WTC11 (cell line): ENCODE measurements around the gene GPS2. TPM values are rescaled to one million over a fixed set of nuclear protein-coding genes. Genes with fewer than 3 reads are reported as not detected.

Source experiments
- ATAC-seq: fragments of 200-7000 bp; cut with Tn5 transposase; 2 replicates; pipeline ENCODE4 v1.10.0; 2021; ENCODE audit warnings: mild to moderate bottlenecking, moderate library complexity
- CTCF ChIA-PET: fragments of 300-600 bp; sonication (Branson Sonifier 250); formaldehyde crosslinking; loops from one replicate; lab custom pipeline; 2021; ENCODE audit warnings: antibody characterized with exemption; lab: Charles Lee
- POLR2A ChIA-PET: fragments of 350-600 bp; sonication (Branson Sonifier 250); formaldehyde crosslinking; loops from one replicate; lab custom pipeline; 2021; ENCODE audit warnings: antibody characterized with exemption; lab: Charles Lee
- DNase-seq: peaks from one replicate; pipeline ENCODE4 v3.0.0; 2021; ENCODE audit warnings: low spot score
- H3K27ac Mint-ChIP-seq: 2 replicates; pipeline ENCODE4 v1.8.0; 2021; ENCODE audit warnings: mixed read lengths
- H3K27me3 Mint-ChIP-seq: 2 replicates; pipeline ENCODE4 v1.8.0; 2021; ENCODE audit warnings: low read depth, mild to moderate bottlenecking, moderate library complexity, mixed read lengths
- H3K36me3 Mint-ChIP-seq: 2 replicates; pipeline ENCODE4 v1.8.0; 2021; ENCODE audit warnings: mixed read lengths
- H3K4me1 Mint-ChIP-seq: 2 replicates; pipeline ENCODE4 v1.8.0; 2022; ENCODE audit warnings: mixed read lengths
- H3K4me3 Mint-ChIP-seq: 2 replicates; pipeline ENCODE4 v1.8.0; 2021; ENCODE audit warnings: mild to moderate bottlenecking, moderate library complexity, mixed read lengths
- H3K9me3 Mint-ChIP-seq: 2 replicates; pipeline ENCODE4 v1.8.0; 2021; ENCODE audit warnings: mixed read lengths
- ETV6 ChIP-seq: sonication (generic); formaldehyde crosslinking; IDR thresholded peaks from 2 replicates; pipeline ENCODE4 v1.8.1; 2022; ENCODE audit warnings: mild to moderate bottlenecking, missing genetic modification reagents
- JAZF1 ChIP-seq: fragments of 250-450 bp; sonication (Bioruptor Pico); IDR thresholded peaks from 2 replicates; pipeline ENCODE4 v1.9.0; 2021; ENCODE audit warnings: moderate library complexity, mild to moderate bottlenecking, inconsistent platforms
- JUN ChIP-seq: sonication (generic); formaldehyde crosslinking; IDR thresholded peaks from 2 replicates; pipeline ENCODE4 v1.8.0; 2023; ENCODE audit warnings: mild to moderate bottlenecking, missing genetic modification reagents
- NFATC4 ChIP-seq: fragments of 250-450 bp; sonication (Bioruptor Pico); IDR thresholded peaks from 2 replicates; pipeline ENCODE4 v1.9.0; 2021; ENCODE audit warnings: mild to moderate bottlenecking
- NR3C1 ChIP-seq: sonication (generic); formaldehyde crosslinking; conservative IDR thresholded peaks from 2 replicates; pipeline ENCODE4 v1.8.1; 2023; ENCODE audit warnings: low read depth, mild to moderate bottlenecking, missing genetic modification reagents
- OVOL2 ChIP-seq: fragments of 250-450 bp; sonication (Bioruptor Pico); IDR thresholded peaks from 2 replicates; pipeline ENCODE4 v1.9.0; 2021; ENCODE audit warnings: mild to moderate bottlenecking, borderline replicate concordance
- SMAD4 ChIP-seq: sonication (generic); formaldehyde crosslinking; IDR thresholded peaks from 2 replicates; pipeline ENCODE4 v1.8.0; 2022; ENCODE audit warnings: mild to moderate bottlenecking, missing genetic modification reagents
- TP53 ChIP-seq: sonication (generic); formaldehyde crosslinking; IDR thresholded peaks from 2 replicates; pipeline ENCODE4 v1.8.1; 2023; ENCODE audit warnings: mild to moderate bottlenecking, missing genetic modification reagents
- total RNA-seq: library from RNA; stranded (reverse); gene quantifications from 3 replicates; pipeline ENCODE4 v1.2.3, GENCODE V29; 2021
- TF ChIP-seq, protein P1 (sequence below): fragments of 250-450 bp; sonication (Bioruptor Pico); IDR thresholded peaks from 2 replicates; pipeline ENCODE4 v1.9.0; 2021; ENCODE audit warnings: mild to moderate bottlenecking
- TF ChIP-seq, protein P2 (sequence below): sonication (generic); formaldehyde crosslinking; IDR thresholded peaks from 2 replicates; pipeline ENCODE4 v1.8.1; 2023; ENCODE audit warnings: mild to moderate bottlenecking, moderate library complexity, missing genetic modification reagents
- TF ChIP-seq, protein P3 (sequence below): sonication (generic); formaldehyde crosslinking; IDR thresholded peaks from 2 replicates; pipeline ENCODE4 v1.8.0; 2022; ENCODE audit warnings: mild to moderate bottlenecking, missing genetic modification reagents
- TF ChIP-seq, protein P4 (sequence below): sonication (generic); formaldehyde crosslinking; IDR thresholded peaks from 2 replicates; pipeline ENCODE4 v1.8.1; 2023; ENCODE audit warnings: mild to moderate bottlenecking, missing genetic modification reagents, moderate library complexity
- TF ChIP-seq, protein P5 (sequence below): fragments of 250-450 bp; sonication (Bioruptor Pico); conservative IDR thresholded peaks from 2 replicates; pipeline ENCODE4 v1.9.0; 2021; ENCODE audit warnings: mild to moderate bottlenecking
- TF ChIP-seq, protein P6 (sequence below): fragments of 250-450 bp; sonication (Bioruptor Pico); IDR thresholded peaks from 2 replicates; pipeline ENCODE4 v1.9.0; 2021; ENCODE audit warnings: moderate library complexity, mild to moderate bottlenecking, inconsistent platforms, borderline replicate concordance
- TF ChIP-seq, protein P7 (sequence below): sonication (generic); formaldehyde crosslinking; IDR thresholded peaks from 2 replicates; pipeline ENCODE4 v1.8.0; 2022; ENCODE audit warnings: mild to moderate bottlenecking, missing genetic modification reagents
- TF ChIP-seq, protein P8 (sequence below): sonication (generic); formaldehyde crosslinking; IDR thresholded peaks from 2 replicates; pipeline ENCODE4 v1.8.0; 2023; ENCODE audit warnings: missing genetic modification reagents, mild to moderate bottlenecking, borderline replicate concordance

The GPS2 gene
- total RNA-seq, 1 experiment from 2014 or later: 55.9 TPM

DNA sequence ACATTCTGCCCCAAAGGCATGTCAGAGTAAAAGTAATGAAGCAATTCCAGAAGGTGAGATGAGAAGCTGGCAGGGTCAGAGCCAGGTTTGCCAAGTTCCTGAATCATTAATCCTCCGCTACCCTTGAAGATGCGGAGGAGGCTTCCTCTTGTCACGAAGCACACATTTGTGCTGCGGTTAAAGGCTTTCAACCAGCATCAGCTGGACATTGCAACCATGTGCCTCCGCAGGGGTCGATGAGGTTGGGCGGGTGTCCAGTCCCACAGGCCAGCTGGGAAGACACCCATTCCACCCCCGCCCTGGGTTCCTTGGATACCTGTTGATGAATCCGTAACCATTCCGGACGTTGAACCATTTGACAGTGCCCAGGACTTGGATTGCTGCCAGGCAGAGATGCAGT lies 22.0 kb downstream of the GPS2 start (continued):
- TF ChIP-seq, protein P1, sequence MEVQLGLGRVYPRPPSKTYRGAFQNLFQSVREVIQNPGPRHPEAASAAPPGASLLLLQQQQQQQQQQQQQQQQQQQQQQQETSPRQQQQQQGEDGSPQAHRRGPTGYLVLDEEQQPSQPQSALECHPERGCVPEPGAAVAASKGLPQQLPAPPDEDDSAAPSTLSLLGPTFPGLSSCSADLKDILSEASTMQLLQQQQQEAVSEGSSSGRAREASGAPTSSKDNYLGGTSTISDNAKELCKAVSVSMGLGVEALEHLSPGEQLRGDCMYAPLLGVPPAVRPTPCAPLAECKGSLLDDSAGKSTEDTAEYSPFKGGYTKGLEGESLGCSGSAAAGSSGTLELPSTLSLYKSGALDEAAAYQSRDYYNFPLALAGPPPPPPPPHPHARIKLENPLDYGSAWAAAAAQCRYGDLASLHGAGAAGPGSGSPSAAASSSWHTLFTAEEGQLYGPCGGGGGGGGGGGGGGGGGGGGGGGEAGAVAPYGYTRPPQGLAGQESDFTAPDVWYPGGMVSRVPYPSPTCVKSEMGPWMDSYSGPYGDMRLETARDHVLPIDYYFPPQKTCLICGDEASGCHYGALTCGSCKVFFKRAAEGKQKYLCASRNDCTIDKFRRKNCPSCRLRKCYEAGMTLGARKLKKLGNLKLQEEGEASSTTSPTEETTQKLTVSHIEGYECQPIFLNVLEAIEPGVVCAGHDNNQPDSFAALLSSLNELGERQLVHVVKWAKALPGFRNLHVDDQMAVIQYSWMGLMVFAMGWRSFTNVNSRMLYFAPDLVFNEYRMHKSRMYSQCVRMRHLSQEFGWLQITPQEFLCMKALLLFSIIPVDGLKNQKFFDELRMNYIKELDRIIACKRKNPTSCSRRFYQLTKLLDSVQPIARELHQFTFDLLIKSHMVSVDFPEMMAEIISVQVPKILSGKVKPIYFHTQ (CRISPR knock-in tag): no peak
- no peak for TF ChIP-seq NR3C1

DNA sequence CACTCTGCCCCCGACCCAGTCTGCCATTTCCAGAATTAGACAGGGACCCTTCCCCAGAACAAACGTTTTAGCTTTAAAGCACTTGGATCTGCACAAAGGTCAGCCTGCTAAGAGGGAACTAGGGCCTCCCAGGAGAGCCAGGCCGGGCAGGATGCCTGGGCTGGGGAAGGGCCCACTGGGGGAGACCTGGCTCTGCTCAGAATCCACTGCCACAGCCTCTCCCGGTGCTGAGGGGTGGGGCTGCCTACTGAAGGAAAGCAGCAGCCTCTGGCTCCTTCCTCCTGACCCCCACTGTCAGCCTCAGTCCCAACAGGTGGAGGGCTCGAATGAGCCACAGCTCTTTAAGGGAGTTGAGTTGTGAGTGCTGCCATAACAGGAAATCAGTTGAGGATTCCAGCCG lies 22.4 kb downstream of the GPS2 start:
- no peak overlapping the region for H3K4me3 Mint-ChIP-seq
- H3K27me3 Mint-ChIP-seq: peaks cover 52% of the 10 kb centered on the region
- no peak for DNase-seq
- no peak for ATAC-seq
- no peak overlapping the region for H3K27ac Mint-ChIP-seq
- no peaks in the 10 kb centered on the region; the same call in 1 of the 2 replicates for H3K36me3 Mint-ChIP-seq
- TF ChIP-seq, protein P2, sequence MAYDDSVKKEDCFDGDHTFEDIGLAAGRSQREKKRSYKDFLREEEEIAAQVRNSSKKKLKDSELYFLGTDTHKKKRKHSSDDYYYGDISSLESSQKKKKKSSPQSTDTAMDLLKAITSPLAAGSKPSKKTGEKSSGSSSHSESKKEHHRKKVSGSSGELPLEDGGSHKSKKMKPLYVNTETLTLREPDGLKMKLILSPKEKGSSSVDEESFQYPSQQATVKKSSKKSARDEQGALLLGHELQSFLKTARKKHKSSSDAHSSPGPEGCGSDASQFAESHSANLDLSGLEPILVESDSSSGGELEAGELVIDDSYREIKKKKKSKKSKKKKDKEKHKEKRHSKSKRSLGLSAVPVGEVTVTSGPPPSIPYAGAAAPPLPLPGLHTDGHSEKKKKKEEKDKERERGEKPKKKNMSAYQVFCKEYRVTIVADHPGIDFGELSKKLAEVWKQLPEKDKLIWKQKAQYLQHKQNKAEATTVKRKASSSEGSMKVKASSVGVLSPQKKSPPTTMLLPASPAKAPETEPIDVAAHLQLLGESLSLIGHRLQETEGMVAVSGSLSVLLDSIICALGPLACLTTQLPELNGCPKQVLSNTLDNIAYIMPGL (CRISPR knock-in tag): no peak
- TF ChIP-seq, protein P3, sequence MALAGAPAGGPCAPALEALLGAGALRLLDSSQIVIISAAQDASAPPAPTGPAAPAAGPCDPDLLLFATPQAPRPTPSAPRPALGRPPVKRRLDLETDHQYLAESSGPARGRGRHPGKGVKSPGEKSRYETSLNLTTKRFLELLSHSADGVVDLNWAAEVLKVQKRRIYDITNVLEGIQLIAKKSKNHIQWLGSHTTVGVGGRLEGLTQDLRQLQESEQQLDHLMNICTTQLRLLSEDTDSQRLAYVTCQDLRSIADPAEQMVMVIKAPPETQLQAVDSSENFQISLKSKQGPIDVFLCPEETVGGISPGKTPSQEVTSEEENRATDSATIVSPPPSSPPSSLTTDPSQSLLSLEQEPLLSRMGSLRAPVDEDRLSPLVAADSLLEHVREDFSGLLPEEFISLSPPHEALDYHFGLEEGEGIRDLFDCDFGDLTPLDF (CRISPR knock-in tag): no peak
- TF ChIP-seq TP53 (CRISPR knock-in tag): no peak
- TF ChIP-seq, protein P4, sequence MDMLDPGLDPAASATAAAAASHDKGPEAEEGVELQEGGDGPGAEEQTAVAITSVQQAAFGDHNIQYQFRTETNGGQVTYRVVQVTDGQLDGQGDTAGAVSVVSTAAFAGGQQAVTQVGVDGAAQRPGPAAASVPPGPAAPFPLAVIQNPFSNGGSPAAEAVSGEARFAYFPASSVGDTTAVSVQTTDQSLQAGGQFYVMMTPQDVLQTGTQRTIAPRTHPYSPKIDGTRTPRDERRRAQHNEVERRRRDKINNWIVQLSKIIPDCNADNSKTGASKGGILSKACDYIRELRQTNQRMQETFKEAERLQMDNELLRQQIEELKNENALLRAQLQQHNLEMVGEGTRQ (CRISPR knock-in tag): no peak
- TF ChIP-seq SMAD4 (CRISPR knock-in tag): no peak
- TF ChIP-seq, protein P5, sequence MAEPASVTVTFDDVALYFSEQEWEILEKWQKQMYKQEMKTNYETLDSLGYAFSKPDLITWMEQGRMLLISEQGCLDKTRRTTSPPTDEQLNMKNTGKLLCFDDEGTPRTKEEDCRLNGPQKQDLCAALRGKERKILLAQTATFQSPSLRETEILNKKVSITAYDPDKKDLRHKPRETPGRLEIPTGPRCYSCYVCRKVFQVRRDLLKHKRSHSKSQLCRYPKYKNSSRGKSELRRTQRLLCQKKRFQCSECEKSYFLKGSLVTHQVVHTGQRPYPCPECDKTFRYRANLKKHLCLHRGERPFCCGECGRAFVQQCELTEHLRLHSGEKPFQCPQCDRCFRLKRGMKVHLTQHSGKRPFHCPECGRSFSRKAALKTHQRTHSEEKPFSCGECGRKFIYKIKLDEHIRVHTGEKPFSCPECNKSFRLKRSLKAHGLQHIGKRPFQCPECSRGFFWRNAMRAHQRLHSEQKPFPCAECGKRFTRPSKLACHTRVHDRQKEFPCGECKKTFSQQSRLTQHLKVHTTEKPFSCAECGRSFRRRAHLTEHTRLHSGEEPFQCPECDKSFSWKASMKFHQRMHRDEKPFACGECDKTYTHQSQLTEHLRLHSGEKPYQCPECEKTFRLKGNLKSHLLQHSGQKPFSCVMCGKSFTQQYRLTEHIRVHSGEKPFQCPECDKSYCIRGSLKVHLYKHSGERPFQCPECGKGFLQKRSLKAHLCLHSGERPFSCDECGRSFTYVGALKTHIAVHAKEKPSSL (CRISPR knock-in tag): no peak
- TF ChIP-seq, protein P6, sequence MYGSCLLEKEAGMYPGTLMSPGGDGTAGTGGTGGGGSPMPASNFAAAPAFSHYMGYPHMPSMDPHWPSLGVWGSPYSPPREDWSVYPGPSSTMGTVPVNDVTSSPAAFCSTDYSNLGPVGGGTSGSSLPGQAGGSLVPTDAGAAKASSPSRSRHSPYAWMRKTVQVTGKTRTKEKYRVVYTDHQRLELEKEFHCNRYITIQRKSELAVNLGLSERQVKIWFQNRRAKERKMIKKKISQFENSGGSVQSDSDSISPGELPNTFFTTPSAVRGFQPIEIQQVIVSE (CRISPR knock-in tag): no peak
- TF ChIP-seq, protein P7, sequence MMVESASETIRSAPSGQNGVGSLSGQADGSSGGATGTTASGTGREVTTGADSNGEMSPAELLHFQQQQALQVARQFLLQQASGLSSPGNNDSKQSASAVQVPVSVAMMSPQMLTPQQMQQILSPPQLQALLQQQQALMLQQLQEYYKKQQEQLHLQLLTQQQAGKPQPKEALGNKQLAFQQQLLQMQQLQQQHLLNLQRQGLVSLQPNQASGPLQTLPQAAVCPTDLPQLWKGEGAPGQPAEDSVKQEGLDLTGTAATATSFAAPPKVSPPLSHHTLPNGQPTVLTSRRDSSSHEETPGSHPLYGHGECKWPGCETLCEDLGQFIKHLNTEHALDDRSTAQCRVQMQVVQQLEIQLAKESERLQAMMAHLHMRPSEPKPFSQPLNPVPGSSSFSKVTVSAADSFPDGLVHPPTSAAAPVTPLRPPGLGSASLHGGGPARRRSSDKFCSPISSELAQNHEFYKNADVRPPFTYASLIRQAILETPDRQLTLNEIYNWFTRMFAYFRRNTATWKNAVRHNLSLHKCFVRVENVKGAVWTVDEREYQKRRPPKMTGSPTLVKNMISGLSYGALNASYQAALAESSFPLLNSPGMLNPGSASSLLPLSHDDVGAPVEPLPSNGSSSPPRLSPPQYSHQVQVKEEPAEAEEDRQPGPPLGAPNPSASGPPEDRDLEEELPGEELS (CRISPR knock-in tag): no peak
- TF ChIP-seq ETV6 (CRISPR knock-in tag): no peak
- TF ChIP-seq JAZF1 (CRISPR knock-in tag): no peak
- no peak for TF ChIP-seq NFATC4
- no peak for TF ChIP-seq OVOL2 (CRISPR knock-in tag)
- TF ChIP-seq, protein P8, sequence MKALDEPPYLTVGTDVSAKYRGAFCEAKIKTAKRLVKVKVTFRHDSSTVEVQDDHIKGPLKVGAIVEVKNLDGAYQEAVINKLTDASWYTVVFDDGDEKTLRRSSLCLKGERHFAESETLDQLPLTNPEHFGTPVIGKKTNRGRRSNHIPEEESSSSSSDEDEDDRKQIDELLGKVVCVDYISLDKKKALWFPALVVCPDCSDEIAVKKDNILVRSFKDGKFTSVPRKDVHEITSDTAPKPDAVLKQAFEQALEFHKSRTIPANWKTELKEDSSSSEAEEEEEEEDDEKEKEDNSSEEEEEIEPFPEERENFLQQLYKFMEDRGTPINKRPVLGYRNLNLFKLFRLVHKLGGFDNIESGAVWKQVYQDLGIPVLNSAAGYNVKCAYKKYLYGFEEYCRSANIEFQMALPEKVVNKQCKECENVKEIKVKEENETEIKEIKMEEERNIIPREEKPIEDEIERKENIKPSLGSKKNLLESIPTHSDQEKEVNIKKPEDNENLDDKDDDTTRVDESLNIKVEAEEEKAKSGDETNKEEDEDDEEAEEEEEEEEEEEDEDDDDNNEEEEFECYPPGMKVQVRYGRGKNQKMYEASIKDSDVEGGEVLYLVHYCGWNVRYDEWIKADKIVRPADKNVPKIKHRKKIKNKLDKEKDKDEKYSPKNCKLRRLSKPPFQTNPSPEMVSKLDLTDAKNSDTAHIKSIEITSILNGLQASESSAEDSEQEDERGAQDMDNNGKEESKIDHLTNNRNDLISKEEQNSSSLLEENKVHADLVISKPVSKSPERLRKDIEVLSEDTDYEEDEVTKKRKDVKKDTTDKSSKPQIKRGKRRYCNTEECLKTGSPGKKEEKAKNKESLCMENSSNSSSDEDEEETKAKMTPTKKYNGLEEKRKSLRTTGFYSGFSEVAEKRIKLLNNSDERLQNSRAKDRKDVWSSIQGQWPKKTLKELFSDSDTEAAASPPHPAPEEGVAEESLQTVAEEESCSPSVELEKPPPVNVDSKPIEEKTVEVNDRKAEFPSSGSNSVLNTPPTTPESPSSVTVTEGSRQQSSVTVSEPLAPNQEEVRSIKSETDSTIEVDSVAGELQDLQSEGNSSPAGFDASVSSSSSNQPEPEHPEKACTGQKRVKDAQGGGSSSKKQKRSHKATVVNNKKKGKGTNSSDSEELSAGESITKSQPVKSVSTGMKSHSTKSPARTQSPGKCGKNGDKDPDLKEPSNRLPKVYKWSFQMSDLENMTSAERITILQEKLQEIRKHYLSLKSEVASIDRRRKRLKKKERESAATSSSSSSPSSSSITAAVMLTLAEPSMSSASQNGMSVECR (CRISPR knock-in tag): no peak
- TF ChIP-seq JUN (CRISPR knock-in tag): no peak
- H3K9me3 Mint-ChIP-seq: no peaks in the 10 kb centered on the region
- CTCF ChIA-PET: interaction anchor here (1.0 to 5.4 kb wide), 4 partner anchors 12 to 78 kb away, joined by 3 to 61 read pairs (median 4); partner anchors contain the start of gene SLC2A4
- POLR2A ChIA-PET: no interaction called here
- H3K4me1 Mint-ChIP-seq: peaks cover 33% of the 10 kb centered on the region
